SK-N-SH (cell line): Measurements from ENCODE around the gene PLOD1. TPM values are rescaled to one million over a fixed set of nuclear protein-coding genes. Genes with fewer than 3 reads are reported as not detected.

Experiments used
- CTCF ChIA-PET: fragments of 300-600, 350-600 bp; formaldehyde crosslinking; extraction: SDS; loops from one replicate; lab custom pipeline; 2021; lab: Yijun Ruan, JAX
- POLR2A ChIA-PET: fragments of 350-600 bp; sonication (Branson Sonifier 250); formaldehyde crosslinking; extraction: SDS; loops from one replicate; lab custom pipeline; 2020; ENCODE audit warnings: antibody characterized with exemption, inconsistent platforms; lab: Yijun Ruan, JAX
- DNase-seq: peaks from one replicate; pipeline ENCODE4 v3.0.0; 2012
- H2AFZ ChIP-seq: fragments of 200-600 bp; sonication (generic); 2 replicates; pipeline ENCODE4 v1.8.1; 2016; ENCODE audit warnings: antibody characterized with exemption, mild to moderate bottlenecking, low read depth
- H3F3A ChIP-seq: fragments of 200-600 bp; sonication (generic); replicated peaks from 2 replicates; pipeline ENCODE3; 2016; ENCODE audit warnings: antibody characterized with exemption, mild to moderate bottlenecking; ENCODE audit not compliant: insufficient read depth
- H3K27ac ChIP-seq, 2 experiments: fragments of 200-500 bp in 1 of 2; fragments of 200-600 bp in 1 of 2; sonication (Bioruptor generic) in 1 of 2; sonication (generic), shearing (Covaris generic) in 1 of 2; 2 replicates each; pipeline versions ENCODE4 v1.5.1 to v1.6.1; 2014 to 2016; ENCODE audit warnings: low read depth in 2 of 2, inconsistent platforms in 1 of 2, low read length in 1 of 2, mild to moderate bottlenecking in 1 of 2, mixed read lengths in 1 of 2
- H3K27me3 ChIP-seq: fragments of 200-600 bp; sonication (generic), shearing (Covaris generic); 2 replicates; pipeline ENCODE4 v1.6.1; 2016; ENCODE audit warnings: mixed run types; ENCODE audit not compliant: insufficient read depth
- H3K36me3 ChIP-seq, 2 experiments: fragments of 200-500 bp in 1 of 2; fragments of 200-600 bp in 1 of 2; sonication (Bioruptor generic) in 1 of 2; sonication (generic) in 1 of 2; replicated peaks in 1 of 2; 2 replicates each; pipeline versions ENCODE3 to v1.5.1; 2014 to 2016; ENCODE audit warnings: low read length in 1 of 2, mild to moderate bottlenecking in 1 of 2; ENCODE audit not compliant: insufficient read depth in 2 of 2, control insufficient read depth in 1 of 2
- H3K4me1 ChIP-seq, 2 experiments: fragments of 200-500 bp in 1 of 2; fragments of 200-600 bp in 1 of 2; sonication (Bioruptor generic) in 1 of 2; sonication (generic), shearing (Covaris generic) in 1 of 2; 2 replicates each; pipeline versions ENCODE4 v1.5.1 to v1.6.1; 2014 to 2016; ENCODE audit warnings: low read depth in 1 of 2, low read length in 1 of 2, mixed run types in 1 of 2; ENCODE audit not compliant: insufficient read depth in 2 of 2, control insufficient read depth in 1 of 2
- H3K4me2 ChIP-seq: fragments of 200-600 bp; sonication (generic), shearing (Covaris generic); 2 replicates; pipeline ENCODE4 v1.6.1; 2017; ENCODE audit warnings: mixed run types
- H3K4me3 ChIP-seq, 2 experiments: fragments of 200-500 bp in 1 of 2; fragments of 200-600 bp in 1 of 2; sonication (Bioruptor generic) in 1 of 2; sonication (generic), shearing (Covaris generic) in 1 of 2; 2 replicates each; pipeline versions ENCODE4 v1.5.1 to v1.8.1; 2014 to 2016; ENCODE audit warnings: low read depth in 2 of 2, inconsistent platforms in 1 of 2, low read length in 1 of 2, mild to moderate bottlenecking in 1 of 2, mixed read lengths in 1 of 2, moderate library complexity in 1 of 2
- H3K79me2 ChIP-seq: fragments of 200-600 bp; sonication (generic); 2 replicates; pipeline ENCODE4 v1.8.1; 2017; ENCODE audit warnings: mild to moderate bottlenecking; ENCODE audit not compliant: insufficient read depth
- H3K9ac ChIP-seq: fragments of 200-600 bp; sonication (generic); 2 replicates; pipeline ENCODE4 v1.6.1; 2017; ENCODE audit warnings: mixed run types
- H3K9me2 ChIP-seq: fragments of 200-600 bp; sonication (generic); 2 replicates; pipeline ENCODE4 v1.6.1; 2017; ENCODE audit warnings: mixed run types
- H3K9me3 ChIP-seq: fragments of 200-600 bp; sonication (generic); 2 replicates; pipeline ENCODE4 v1.6.1; 2017; ENCODE audit warnings: mixed run types, mild to moderate bottlenecking, moderate library complexity
- H4K20me1 ChIP-seq: fragments of 200-600 bp; sonication (generic); 2 replicates; pipeline ENCODE4 v1.6.1; 2017; ENCODE audit warnings: mild to moderate bottlenecking, mixed run types; ENCODE audit not compliant: insufficient read depth
- FOSL2 ChIP-seq: IDR thresholded peaks from 2 replicates; pipeline ENCODE4 v1.4.0; 2012; ENCODE audit warnings: low read depth, mild to moderate bottlenecking, moderate library complexity, borderline replicate concordance
- FOXM1 ChIP-seq: IDR thresholded peaks from 2 replicates; pipeline ENCODE4 v1.4.0; 2012; ENCODE audit warnings: low read depth, mild to moderate bottlenecking
- GABPA ChIP-seq: IDR thresholded peaks from 2 replicates; pipeline ENCODE4 v1.4.0; 2012; ENCODE audit warnings: low read depth, mild to moderate bottlenecking
- MAX ChIP-seq: IDR thresholded peaks from 2 replicates; pipeline ENCODE4 v1.4.0; 2012; ENCODE audit warnings: low read depth
- MXI1 ChIP-seq: IDR thresholded peaks from 2 replicates; pipeline ENCODE4 v1.6.1; 2012; ENCODE audit warnings: mild to moderate bottlenecking, low read depth, low read length, improper control_type of control experiment
- POLR2AphosphoS5 ChIP-seq: IDR thresholded peaks from 2 replicates; pipeline ENCODE4 v1.6.1; 2012; ENCODE audit warnings: low read depth, low read length
- REST ChIP-seq: IDR thresholded peaks from 2 replicates; pipeline ENCODE4 v1.6.1; 2012; ENCODE audit warnings: mild to moderate bottlenecking, low read depth, low read length, moderate library complexity
- RXRA ChIP-seq: IDR thresholded peaks from 2 replicates; pipeline ENCODE4 v1.4.0; 2012; ENCODE audit warnings: low read depth, mild to moderate bottlenecking, borderline replicate concordance
- TAF1 ChIP-seq: IDR thresholded peaks from 2 replicates; pipeline ENCODE4 v1.6.1; 2012; ENCODE audit warnings: low read depth, mild to moderate bottlenecking, low read length, moderate library complexity, borderline replicate concordance
- TCF12 ChIP-seq: IDR thresholded peaks from 2 replicates; pipeline ENCODE4 v1.4.0; 2012
- YY1 ChIP-seq: IDR thresholded peaks from 2 replicates; pipeline ENCODE4 v1.4.0; 2012; ENCODE audit warnings: low read depth, mild to moderate bottlenecking
- ZBTB33 ChIP-seq: IDR thresholded peaks from 2 replicates; pipeline ENCODE4 v1.4.0; 2012; ENCODE audit warnings: low read depth, borderline replicate concordance
- WGBS: methylation state at CpG from one replicate; pipeline ENCODE4 v1.1.6; 2017; ENCODE audit warnings: low lambda C conversion rate; 5-methylcytosine and 5-hydroxymethylcytosine counted together
- polyA plus RNA-seq, 3 experiments: library from polyadenylated mRNA; depleted of rRNA; stranded (reverse); fragments of >200 nt; gene quantifications; 2 replicates each; pipeline ENCODE4 v1.2.3, GENCODE V29; 2012
- TF ChIP-seq, protein P1 (sequence below): IDR thresholded peaks from 2 replicates; pipeline ENCODE4 v1.4.0; 2012; ENCODE audit warnings: low read depth, borderline replicate concordance
- TF ChIP-seq, protein P2 (sequence below): fragments of 150-350 bp; IDR thresholded peaks from 2 replicates; pipeline ENCODE4 v1.6.1; 2016; ENCODE audit warnings: mild to moderate bottlenecking, low read depth, low read length

Gene PLOD1
- polyA plus RNA-seq, 1 of the 3 experiments (the other 2 are of a cell fraction), result 257 TPM

GRCh38 chr1:11960276-11960675 is 25.8 kb downstream of the PLOD1 start:
- ChIA-PET POLR2A (no interaction called here), CTCF (no interaction called here)
- Histone ChIP-seq H3K79me2 (no peaks in the 10 kb centered on the region), H3K9me2 (no peaks in the 10 kb centered on the region), H3K4me1 (no peaks in the 10 kb centered on the region), H3K9me3 (no peaks in the 10 kb centered on the region), H3K4me3 (no peak overlapping the region), H3K27ac (no peak overlapping the region), H3K9ac (no peak overlapping the region), H4K20me1 (no peaks in the 10 kb centered on the region), H3K36me3 (peaks cover 21 to 38% of the 10 kb centered on the region in 2 experiments), H2AFZ (no peak overlapping the region), H3F3A (no peaks in the 10 kb centered on the region), H3K4me2 (no peak overlapping the region), H3K27me3 (no peaks in the 10 kb centered on the region)
- 98% methylated on average over 4 of the region's 5 CpGs for WGBS
- no peak for DNase-seq
- TF ChIP-seq GABPA, result no peak
- TF ChIP-seq, protein P1, sequence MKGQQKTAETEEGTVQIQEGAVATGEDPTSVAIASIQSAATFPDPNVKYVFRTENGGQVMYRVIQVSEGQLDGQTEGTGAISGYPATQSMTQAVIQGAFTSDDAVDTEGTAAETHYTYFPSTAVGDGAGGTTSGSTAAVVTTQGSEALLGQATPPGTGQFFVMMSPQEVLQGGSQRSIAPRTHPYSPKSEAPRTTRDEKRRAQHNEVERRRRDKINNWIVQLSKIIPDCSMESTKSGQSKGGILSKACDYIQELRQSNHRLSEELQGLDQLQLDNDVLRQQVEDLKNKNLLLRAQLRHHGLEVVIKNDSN, result no peak
- no peak for TF ChIP-seq YY1
- no peak for TF ChIP-seq TAF1

- H3K4me2 ChIP-seq, result no peak overlapping the region
- no peak overlapping the region for H3K9ac ChIP-seq
- CTCF ChIA-PET, result no interaction called here
- no peaks in the 10 kb centered on the region for H3K27me3 ChIP-seq
- H3K4me1 ChIP-seq, result no peaks in the 10 kb centered on the region
- H3K79me2 ChIP-seq, result no peaks in the 10 kb centered on the region
- no peaks in the 10 kb centered on the region for H3F3A ChIP-seq
- no peaks in the 10 kb centered on the region for H3K9me2 ChIP-seq
- 91% methylated on average over 4 of the region's 6 CpGs for WGBS
- no peaks in the 10 kb centered on the region for H3K9me3 ChIP-seq
- no peak overlapping the region for H3K27ac ChIP-seq
- no peak overlapping the region for H2AFZ ChIP-seq
- TF ChIP-seq, protein P1, result no peak
- TF ChIP-seq REST, result no peak
- no peak for TF ChIP-seq TCF12
- TF ChIP-seq FOXM1, result no peak
- no peak for TF ChIP-seq MAX
- no peak for TF ChIP-seq GABPA
- TF ChIP-seq, protein P2, sequence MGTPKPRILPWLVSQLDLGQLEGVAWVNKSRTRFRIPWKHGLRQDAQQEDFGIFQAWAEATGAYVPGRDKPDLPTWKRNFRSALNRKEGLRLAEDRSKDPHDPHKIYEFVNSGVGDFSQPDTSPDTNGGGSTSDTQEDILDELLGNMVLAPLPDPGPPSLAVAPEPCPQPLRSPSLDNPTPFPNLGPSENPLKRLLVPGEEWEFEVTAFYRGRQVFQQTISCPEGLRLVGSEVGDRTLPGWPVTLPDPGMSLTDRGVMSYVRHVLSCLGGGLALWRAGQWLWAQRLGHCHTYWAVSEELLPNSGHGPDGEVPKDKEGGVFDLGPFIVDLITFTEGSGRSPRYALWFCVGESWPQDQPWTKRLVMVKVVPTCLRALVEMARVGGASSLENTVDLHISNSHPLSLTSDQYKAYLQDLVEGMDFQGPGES, result no peak
- no peak for TF ChIP-seq RXRA
- TF ChIP-seq MXI1, result no peak
- no peak for TF ChIP-seq ZBTB33
- no peak for TF ChIP-seq POLR2AphosphoS5
- no peak for TF ChIP-seq FOSL2
- TF ChIP-seq, all 33 proteins: peak for 0
- Histone ChIP-seq H3K4me3 (no peak overlapping the region), H3K36me3 (peaks cover 21 to 38% of the 10 kb centered on the region in 2 experiments), H4K20me1 (no peaks in the 10 kb centered on the region)
- POLR2A ChIA-PET, result interaction anchor here (0.7 kb wide), 1 partner anchor 16 kb away, joined by 3 read pairs; no protein-coding TSS in a partner anchor
- DNase-seq, result no peak
Observed at GRCh38 chr1:11960715-11961114, 26.2 kb downstream of the PLOD1 start.
